Left ventricle myocardium superior (tissue), 1 donor: ENCODE measurements around the gene PREX1. TPM values are rescaled to one million over a fixed set of nuclear protein-coding genes. Genes with fewer than 3 reads are reported as not detected.
A peak's percentile ranks its signal among the peaks of the same experiment; 100 is the strongest.
"Not testable (repeated sequence)": the region's sequence is repeated elsewhere in the genome, so short reads cannot be mapped to it uniquely, and the experiment has no call there.

Experiments used
- ATAC-seq: fragments of 200-7000 bp; cut with Tn5 transposase; one replicate; pipeline ENCODE4 v1.9.1; 2020; ENCODE audit warnings: mild to moderate bottlenecking, moderate library complexity
- DNase-seq: peaks from one replicate; pipeline ENCODE4 v3.0.0-alpha.2; 2020
- intact Hi-C: fragments of 100-400 bp; cut with micrococcal nuclease; formaldehyde crosslinking; loops from one replicate; pipeline ENCODE4 v1.11.0; 2022
- total RNA-seq: library from RNA; stranded (reverse); fragmentation: NEBNext Ultra II Directional; extraction: Animal tissue kit (Norgen Biotek cat#: 25700); gene quantifications from one replicate; pipeline ENCODE4 v1.2.1, GENCODE V29; 2021
- donor health status: DM: no; HTN: yes; CAD: no; lungs with severe emphysema.

Gene PREX1
- total RNA-seq, 1 donor from 2014 or later, result 8.3 TPM

DNA sequence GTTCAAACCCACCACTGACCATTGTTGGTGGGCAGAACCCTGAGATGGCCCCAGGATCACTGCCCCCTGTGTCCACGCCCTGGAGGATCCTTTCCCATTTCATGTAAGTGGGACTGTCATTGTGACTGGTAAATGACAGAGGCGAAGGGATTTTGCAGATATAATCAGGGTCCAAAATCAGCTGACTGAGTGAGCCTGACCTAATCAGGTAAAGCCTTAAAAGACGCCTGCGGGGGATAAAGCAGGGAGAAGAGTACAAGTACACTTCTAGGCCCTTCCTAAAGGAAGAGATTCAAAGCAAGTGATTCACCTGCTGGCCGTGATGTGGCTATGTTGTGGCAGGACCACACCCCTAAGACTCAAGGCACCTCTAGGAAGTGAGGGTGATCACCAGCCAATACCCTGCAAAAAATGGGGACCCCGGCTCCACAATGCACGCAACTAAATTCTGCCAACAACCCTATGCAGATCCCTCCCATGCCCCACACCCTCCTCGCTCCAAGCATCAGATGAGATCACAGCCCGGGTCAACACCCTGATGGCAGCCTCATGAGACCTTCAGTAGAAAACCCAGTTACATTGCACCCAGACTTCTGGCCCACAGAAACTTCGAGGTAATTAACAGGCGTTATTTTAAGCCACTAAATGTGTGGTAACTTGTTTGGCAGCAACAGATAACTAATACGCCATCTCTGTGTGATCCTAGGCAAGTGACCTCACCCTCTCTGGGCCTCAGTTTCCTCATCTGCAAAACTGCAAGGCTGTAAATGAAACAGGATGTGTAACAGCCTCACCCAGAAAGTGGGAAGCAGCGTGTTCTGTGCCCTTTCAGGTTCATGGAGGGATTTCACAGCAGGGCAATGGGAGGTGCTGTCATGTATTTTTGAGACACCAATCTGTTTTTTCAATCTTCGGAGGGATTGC lies 11.3 kb downstream of the PREX1 start:
- no peak for ATAC-seq
- no peak for DNase-seq
- intact Hi-C loops, result no loop called here

DNA sequence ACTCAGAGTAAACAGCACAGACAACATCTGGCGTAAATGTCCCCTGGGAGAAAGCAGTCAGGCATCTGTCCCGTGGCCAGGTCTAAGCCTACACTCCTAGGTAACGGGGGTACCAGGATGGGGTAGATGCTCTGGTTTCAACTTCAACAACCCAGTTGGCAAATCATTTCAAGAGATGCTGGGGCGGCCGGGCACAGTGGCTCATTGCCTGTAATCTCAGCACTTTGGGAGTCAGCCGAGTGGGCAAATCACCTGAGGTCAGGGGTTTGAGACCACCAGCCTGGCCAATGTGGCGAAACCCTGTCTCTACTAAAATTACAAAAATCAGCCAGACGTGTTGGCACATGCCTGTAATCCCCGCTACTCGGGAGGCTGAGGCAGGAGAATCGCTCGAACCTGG lies 12.3 kb downstream of the PREX1 start:
- intact Hi-C loops, result no loop called here
- ATAC-seq, result no peak

DNA sequence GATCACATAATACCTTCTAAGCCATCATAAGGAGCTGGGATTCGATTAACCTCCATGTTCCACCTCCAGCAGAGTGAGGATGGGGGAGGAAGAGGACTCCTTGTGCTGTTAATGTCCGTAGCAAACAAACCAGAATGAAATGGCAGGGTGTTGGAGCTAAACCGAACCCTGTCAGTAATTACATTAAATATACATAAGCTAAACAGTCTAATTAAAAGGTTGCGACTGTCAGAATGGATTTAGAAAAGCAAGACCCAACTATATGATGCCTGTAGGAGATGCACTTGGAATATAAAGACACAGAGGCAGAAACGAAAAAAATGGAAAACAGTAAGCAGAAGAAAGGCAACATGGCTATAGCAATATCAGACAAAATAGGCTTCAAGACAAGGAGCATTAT lies 13.2 kb downstream of the PREX1 start:
- intact Hi-C loops, result no loop called here
- no peak for DNase-seq
- no peak for ATAC-seq

More for the DNA sequence above, 12.3 kb downstream of the PREX1 start:
- DNase-seq, result no peak

DNA sequence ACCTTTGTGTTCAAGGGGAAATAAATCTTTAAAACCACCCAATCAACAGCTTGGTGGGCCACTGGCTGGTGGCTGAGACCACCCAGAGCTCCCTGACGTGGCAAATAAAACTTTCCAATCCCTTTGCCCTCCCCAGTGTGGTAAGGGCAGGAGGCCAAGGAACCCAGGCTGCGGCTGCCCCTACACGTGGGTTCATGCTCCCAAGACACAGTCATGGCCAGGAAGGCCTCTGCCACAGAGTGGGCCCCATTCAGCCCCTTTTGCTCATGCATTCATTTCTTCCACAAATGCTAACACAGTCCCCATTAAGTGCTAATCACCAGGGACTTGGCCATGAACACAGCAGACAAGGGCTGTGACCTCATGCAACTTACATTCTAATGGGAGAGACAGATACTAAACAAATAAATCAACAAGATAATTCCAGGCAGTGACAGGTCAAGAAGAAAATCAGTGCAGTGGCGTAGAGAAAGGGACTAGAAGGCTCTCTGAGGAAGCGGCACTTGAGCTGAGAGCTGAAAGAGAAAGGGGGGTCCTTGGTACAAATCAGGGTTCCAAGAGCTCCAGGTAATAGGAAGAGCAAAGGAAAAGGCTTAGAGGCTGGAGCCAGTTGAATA lies 13.8 kb downstream of the PREX1 start:
- ATAC-seq, result no peak
- no peak for DNase-seq
- intact Hi-C loops, result no loop called here

DNA sequence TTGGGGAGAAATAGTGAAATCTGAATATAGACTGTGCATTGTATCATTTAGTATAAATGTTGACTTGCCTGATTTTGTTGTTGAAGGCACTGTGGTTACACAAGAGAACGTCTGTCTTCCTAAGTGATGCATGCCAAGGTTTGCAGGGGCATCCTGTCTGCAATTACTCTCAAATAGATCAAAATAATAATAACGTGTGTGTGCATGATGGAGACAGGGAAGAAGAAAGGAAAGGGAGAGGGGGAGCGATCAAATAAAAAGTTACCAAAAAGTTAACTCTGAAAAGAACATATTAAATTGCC lies 14.4 kb downstream of the PREX1 start:
- DNase-seq, result no peak
- no peak for ATAC-seq
- intact Hi-C loops, result no loop called here

DNA sequence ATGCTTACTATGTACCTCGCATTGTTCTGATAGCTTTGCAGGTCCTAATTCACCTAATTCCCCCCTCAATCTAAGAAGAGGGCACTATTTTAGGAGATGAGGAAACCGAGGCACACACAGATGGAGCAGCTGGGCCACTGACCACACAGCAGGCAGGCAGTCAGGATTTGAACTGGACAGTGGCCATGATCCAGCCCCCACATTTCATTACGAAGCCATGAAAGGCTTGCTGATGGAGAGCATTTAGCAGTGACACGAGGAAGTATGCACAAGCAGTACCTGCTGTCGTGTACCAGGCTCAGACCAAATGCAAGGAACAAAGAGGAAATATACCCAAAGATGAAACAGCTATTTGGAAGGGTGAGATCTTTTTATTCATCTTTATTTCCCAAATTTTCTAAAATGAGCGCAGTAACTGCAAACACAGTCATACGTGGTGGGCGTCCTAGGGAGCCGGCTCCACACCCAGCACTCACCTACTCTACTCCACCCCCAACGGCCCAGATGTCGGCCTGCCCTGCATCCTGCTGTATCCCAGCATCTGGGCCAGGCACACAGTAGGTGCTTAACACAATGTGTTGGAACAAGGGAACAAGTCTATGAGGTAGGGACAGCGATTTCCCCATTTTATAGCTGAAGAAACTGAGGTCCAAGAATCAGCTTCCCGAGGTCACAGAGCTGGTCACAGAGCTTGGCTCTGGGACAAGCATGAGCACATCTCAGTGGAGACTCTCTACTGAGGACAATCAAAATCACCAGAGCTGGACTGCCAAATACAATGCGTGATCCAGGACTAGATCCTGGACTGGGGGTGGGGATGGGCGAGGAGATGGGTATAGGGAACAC lies 15.0 kb downstream of the PREX1 start:
- intact Hi-C loops, result no loop called here
- ATAC-seq, result peak; percentile 19
- no peak for DNase-seq

DNA sequence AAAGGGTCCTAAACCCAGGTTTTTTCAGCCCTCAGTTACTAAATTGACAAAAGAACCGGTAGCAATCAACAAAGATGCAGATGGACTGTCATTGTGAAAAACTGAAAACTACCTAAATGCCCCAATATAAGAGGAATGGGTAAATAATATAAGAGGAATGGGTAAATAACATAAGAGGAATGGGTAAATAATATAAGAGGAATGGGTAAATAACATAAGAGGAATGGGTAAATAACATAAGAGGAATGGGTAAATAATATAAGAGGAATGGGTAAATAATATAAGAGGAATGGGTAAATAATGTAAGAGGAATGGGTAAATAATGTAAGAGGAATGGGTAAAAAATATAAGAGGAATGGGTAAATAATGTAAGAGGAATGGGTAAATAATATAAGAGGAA lies 15.7 kb downstream of the PREX1 start:
- ATAC-seq, intact Hi-C loops, DNase-seq: not testable (repeated sequence)

DNA sequence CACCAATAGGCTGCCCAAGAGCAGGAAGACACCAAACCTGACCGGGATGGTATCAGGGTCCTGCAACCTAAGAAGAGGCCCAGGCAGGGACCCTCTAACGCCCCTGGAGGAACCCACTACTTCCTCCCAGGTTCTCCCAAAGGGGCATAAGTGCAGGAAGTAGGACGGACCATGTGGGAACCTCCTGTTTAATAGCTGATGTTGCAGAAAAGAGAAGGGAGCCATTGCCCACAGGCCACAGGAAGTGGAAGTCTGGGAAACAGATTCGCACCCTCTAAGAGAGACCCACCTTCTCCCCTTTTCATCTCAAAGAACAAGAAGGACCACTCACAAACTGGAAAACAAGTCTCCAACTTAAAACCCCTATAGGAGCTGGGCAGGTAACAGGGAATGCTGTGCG lies 18.1 kb downstream of the PREX1 start:
- intact Hi-C loops, result no loop called here

DNA sequence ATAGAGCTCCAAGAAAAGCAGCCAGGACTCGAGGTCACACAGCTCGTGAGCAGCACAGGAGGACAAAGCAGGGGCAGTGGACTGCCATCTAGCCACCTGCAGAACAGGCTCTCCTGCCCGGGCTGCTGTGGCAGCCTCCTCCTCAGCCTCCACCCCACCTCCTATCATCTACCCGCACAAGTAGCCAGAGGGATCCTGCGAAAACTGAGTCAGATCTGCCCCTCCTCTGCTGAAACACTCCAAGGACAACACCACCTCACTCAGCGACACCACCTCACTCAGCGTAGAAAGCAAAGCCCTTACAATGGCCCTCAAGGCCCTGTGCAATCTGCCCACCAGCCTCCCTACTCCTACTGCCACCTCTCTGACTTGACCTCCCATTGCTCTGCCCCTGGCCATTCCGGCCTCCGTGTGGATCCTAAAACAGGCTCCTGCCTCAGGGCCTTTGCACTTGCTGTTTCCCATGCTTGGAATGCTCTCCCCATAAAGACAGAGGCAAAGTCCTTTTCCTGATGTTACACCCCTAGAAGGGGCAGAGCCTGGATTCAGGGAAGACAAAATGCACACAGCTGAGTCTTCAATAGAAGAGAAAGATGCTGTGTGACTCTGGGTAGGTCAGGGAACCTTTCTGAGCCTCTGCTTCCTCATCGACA lies 19.3 kb downstream of the PREX1 start:
- intact Hi-C loops, result no loop called here
- ATAC-seq (no peak), DNase-seq (peak; percentile 59)

More for the DNA sequence above, 18.1 kb downstream of the PREX1 start:
- DNase-seq, result no peak
- no peak for ATAC-seq

DNA sequence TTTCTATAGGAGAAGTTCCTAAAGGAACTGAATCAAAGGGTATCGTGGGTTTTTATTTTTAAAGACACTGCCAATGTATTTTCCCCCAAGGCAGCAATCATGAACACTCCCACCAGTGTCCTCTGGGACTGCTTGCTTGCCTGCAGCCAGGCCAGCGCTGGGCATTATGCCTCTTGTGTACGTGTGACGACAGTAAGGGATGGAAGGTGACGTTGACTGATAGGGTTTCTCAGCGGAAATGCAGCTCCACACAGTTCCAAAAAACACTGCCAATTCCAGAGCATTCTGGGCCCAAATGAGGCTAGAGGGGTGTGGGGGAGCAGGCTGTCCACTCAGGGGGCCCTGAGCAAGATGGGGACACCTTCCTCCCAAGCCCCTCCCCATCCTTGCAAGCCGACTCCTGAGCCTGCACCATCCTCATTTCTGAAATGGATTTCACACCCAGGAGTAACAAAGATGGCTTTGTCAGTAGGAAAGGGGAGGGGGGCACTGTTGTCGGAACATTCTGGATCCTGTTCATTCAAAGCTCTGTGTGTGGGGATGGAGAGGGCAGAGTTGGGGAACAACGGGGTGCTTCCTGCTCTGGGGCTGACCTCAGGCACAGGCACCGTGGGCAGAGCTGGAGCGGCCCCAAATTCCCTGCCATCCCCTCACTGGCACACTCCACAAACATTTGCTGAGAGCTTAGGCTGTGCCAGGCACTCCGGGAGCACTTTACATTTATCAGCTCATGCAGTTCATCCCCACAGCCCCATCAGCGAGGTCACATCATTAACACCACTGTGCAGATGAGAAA lies 20.0 kb downstream of the PREX1 start:
- peak; percentile 87 for ATAC-seq
- intact Hi-C loops, result no loop called here
- DNase-seq, result peak; percentile 80

DNA sequence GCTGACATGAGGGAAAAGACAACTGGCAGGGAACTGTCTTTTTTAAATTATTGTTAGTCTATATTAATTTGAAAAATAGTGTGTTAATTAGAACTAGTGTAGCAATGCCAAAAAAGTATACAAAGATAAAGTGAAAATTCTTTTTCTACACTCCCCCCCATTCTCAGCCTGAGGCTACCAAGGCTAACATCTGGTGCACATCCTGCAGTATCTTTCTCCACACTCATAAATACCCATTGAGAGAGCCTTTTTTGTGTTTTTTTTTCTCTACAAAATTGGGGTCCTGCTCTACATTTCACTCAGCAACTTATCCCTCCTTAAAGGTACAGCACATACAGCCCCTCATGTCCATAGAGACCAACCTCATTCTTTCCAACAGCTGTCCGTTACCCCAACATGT lies 20.7 kb downstream of the PREX1 start:
- DNase-seq, result no peak
- ATAC-seq, result no peak
- intact Hi-C loops, result no loop called here

DNA sequence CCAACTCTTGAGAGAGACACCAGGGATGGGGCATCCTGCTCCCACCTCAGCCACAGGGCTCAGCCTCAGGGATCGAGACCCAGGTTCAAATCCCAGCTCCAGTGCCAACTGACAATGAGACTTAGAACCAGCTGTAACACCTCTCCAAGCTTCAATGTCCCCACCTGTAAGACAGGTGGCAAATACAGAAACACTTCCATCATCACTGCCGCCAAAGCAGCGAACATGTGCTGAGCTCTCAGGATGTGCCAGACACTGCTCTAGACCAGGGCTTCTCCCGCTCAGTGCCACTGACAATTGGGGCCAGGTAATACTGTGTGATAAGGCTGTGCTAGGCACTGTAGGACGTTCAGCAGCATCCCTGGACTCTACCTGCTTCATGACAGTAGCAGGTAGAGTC lies 22.1 kb downstream of the PREX1 start:
- ATAC-seq, result no peak
- DNase-seq, result no peak
- intact Hi-C loops, result no loop called here

DNA sequence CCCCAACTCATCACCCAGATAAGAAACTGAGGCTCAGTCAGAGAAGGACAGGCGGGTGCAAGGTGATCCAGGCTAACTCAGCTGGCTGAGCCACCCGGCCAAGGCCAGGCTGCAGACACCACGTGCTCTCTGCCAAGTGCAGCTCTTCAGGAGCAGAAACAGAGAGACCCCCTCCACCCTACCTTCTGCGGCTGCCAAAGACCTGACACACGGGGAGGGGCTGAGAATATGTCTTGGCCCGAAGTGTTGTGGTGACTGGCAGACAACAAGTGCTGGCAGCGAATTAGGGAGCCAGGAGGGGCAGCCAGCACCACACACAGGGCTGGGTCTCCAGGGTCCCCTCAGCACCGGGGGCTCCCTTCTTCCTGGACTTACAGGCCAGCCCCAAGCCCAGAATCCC lies 22.5 kb downstream of the PREX1 start:
- DNase-seq (peak; percentile 58), ATAC-seq (peak; percentile 72)
- intact Hi-C loops, result no loop called here

DNA sequence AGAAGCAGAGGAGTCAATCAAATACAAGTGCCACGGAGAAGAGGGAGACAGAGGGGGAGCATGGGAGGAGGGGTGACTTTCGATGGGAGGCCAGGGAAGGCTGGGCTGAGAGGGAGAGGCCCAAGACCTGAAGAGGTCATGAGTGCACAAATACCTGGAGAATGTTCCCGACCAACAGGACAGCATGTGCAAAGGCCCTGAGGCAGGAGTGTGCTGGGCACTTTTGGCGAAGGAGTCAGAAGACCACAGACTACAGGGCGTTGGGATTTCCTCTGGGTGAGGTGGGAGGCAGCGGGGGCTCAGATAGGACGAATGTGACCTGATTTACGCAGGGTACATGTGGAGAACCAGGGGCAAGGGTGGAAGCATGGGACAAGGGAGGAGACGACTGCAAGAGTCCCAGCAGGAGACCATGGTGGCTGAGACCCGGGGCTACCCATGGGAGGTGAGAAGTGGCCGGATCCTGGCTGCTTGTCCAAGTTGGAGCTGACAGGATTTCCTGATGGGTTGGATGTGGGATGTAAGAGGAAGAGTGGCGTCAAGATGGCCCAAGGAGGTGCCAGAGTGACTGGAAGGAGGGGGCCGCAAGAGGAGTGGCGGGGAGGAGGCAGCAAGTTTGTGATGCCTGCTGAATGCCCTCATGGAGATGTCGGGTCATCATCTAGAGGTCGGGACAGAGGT lies 23.4 kb downstream of the PREX1 start:
- no peak for ATAC-seq
- DNase-seq, result no peak
- intact Hi-C loops, result no loop called here

DNA sequence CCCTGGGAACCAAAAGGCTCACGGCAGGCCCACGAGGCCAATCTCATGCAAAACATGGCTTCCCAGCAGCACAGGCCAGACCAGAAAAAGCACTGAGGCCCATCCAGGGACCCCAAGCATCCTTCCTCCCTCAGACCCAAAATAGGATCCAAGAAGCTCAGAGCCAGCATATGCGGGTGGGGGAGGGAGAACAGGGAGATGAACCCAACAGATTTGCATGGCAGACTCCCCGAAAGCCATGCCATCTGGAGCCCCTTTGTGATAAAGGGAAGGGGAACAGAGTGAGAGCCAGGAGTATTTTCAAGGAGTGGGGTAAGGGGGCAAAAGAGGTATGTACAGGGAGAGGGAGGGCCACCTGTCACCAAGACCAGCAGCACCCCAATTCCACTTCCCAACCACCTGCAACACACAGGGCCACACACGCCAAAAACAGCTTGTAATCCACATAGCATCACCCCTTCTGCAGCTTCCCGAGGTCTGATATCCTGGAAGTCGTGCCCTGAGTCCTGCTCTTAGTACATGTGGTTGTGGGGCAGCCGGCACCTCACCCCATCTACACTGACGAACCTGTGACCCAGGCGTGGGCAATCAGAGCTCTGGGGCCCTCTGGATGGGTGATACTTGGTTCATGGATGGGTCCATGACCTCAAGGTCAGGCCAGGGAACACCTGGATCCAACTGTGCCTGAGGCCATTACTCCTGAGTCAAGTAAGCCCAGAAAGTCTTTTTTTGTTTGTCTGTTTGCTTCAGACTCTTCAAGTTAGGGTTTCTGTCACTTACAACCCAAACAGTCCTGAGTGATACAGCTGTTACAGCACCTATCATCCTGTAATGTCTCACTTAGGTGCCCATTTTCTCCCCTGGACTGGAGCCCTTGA lies 24.4 kb downstream of the PREX1 start:
- ATAC-seq (no peak), DNase-seq (no peak)
- intact Hi-C loops, result no loop called here

DNA sequence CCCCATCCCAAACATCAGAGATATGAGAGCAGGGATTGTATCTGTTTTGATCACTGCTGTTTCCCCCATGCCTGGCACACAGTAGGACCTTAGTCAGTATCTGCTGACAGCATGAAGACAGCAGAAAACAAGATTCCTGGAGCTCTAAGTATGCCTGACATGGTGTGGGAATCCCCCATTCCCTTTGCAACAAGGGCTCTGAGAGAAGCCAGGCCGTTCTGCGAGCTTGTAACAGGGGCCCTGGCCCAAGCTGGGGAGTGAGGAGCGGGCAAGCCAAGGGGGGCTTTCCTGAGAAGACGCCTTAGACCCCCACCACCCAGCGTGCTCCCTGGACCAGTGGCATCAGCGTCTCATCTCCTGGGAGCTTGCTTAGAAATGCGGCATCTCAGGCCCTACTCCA lies 25.2 kb downstream of the PREX1 start:
- ATAC-seq (no peak), DNase-seq (no peak)
- intact Hi-C loops, result no loop called here

DNA sequence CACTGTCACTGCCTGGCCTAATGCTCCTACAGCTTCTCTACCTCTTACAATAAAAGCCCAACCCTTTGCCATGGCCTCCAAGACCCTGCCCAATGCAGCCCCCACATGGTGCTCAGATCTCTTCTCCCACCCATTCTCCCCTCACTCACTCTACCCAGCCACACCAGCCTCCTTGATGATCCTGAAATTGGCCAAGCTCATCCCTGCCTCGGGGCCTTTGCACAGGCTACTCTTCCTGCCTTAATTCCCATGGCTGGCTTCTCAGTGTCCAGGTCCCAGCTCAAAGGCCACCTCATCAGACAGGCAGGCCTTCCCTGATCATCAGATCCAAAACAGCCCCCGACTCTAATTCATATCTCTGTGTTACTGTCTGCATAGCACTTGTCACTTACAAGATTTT lies 25.6 kb downstream of the PREX1 start:
- intact Hi-C loops, result no loop called here
- ATAC-seq (no peak), DNase-seq (no peak)
